Right lobe of liver (tissue), 6 donors: ENCODE measurements around the gene PHF12. TPM values are rescaled to one million over a fixed set of nuclear protein-coding genes. Genes with fewer than 3 reads are reported as not detected.
A peak's percentile ranks its signal among the peaks of the same experiment; 100 is the strongest.

Experiments
- ATAC-seq, 4 donors: fragments of 200-7000 bp; cut with Tn5 transposase; one replicate each; pipeline ENCODE4 v1.9.1; 2020; ENCODE audit warnings: mild to moderate bottlenecking in 4 of 4, moderate library complexity in 4 of 4
- DNase-seq, 3 donors: peaks; one replicate each; pipeline ENCODE4 v3.0.0-alpha.2; 2020
- H3K27ac ChIP-seq, 3 donors: fragments of 200-600 bp; one replicate each; pipeline ENCODE4 v1.8.0; 2022
- H3K27me3 ChIP-seq, 2 donors: fragments of 200-600 bp; one replicate each; pipeline ENCODE4 v1.8.0; 2022
- H3K36me3 ChIP-seq, 4 donors: fragments of 200-600 bp; sonication (generic) in 1 of 4; one replicate each; pipeline versions ENCODE4 v1.5.1 to v1.8.0; 2017 to 2022; ENCODE audit warnings: control low read depth in 1 of 4
- H3K4me1 ChIP-seq, 4 donors: fragments of 200-600 bp; sonication (generic) in 1 of 4; one replicate each; pipeline versions ENCODE4 v1.5.1 to v1.8.0; 2017 to 2022; ENCODE audit warnings: control low read depth in 1 of 4
- H3K4me3 ChIP-seq, 3 donors: fragments of 200-600 bp; one replicate each; pipeline ENCODE4 v1.8.0; 2022
- H3K9me3 ChIP-seq, 4 donors: fragments of 200-600 bp; sonication (generic) in 1 of 4; one replicate each; pipeline versions ENCODE4 v1.5.1 to v1.8.0; 2017 to 2022; ENCODE audit warnings: control low read depth in 1 of 4
- CTCF ChIP-seq, 4 donors: fragments of 200-600 bp in 3 of 4; fragments of 450-650 bp in 1 of 4; IDR thresholded peaks; one replicate each; pipeline versions ENCODE4 v1.5.1 to v1.8.0; 2016 to 2022; ENCODE audit warnings: antibody characterized with exemption in 4 of 4, mild to moderate bottlenecking in 2 of 4
- POLR2A ChIP-seq: fragments of 450-650 bp; IDR thresholded peaks from one replicate; pipeline ENCODE4 v1.6.1; 2017; ENCODE audit warnings: antibody characterized with exemption, mild to moderate bottlenecking
- WGBS: methylation state at CpG from one replicate; pipeline ENCODE4 v1.1.6; 2018; ENCODE audit warnings: low coverage, low lambda C conversion rate; ENCODE audit not compliant: insufficient coverage; ENCODE audit errors: missing lambda C conversion rate; 5-methylcytosine and 5-hydroxymethylcytosine counted together
- intact Hi-C, 2 donors: fragments of 100-400 bp; cut with DNase I; formaldehyde crosslinking; loops; one replicate each; pipeline versions ENCODE4 v1.11.2 to v1.14.1; 2022
- total RNA-seq, 6 experiments: library from RNA; depleted of rRNA in 2 of 6; stranded (reverse); fragments of >200 nt in 2 of 6; fragmentation: NEBNext Ultra II Directional in 3 of 6; extraction: Animal tissue kit (Norgen Biotek cat#: 25700) in 3 of 6; gene quantifications; one replicate each; pipeline versions ENCODE4 v1.1.0 to v1.2.4, GENCODE V29; 2016 to 2023
- donor health status: DM: no; HTN: yes; CAD: no.
- donor health status: DM: no; HTN: no; CAD: no.
- donor health status: DM: no; HTN: no; CAD: no.
- donor health status: DM: no; HTN: yes; CAD: no.
- donor health status: DM: no; HTN: yes; CAD: no.

Gene PHF12
- total RNA-seq, 6 experiments from 2014 or later: 13.0 to 33.1 (median 17.4) TPM

GRCh38 chr17:28956112-28956511, 4.8 kb upstream of the PHF12 start:
- Histone ChIP-seq H3K27ac (no peak overlapping the region), H3K36me3 (no peaks in the 10 kb centered on the region), H3K27me3 (no peaks in the 10 kb centered on the region), H3K9me3 (no peaks in the 10 kb centered on the region), H3K4me3 (no peak overlapping the region), H3K4me1 (peaks cover 0 to 9% (median 0%) of the 10 kb centered on the region in 4 donors)
- intact Hi-C loops: no loop called here
- ATAC-seq (no peak), DNase-seq (no peak)
- 75% methylated on average over 6 of the region's 7 CpGs for WGBS
- no peak for TF ChIP-seq CTCF (IDR thresholded peaks at IDR 0.05)
- TF ChIP-seq POLR2A: no peak

GRCh38 chr17:28955408-28955807, 4.1 kb upstream of the PHF12 start:
- 100% methylated on average over 1 of the region's 5 CpGs for whole genome bisulfite sequencing
- peaks cover 0 to 9% (median 0%) of the 10 kb centered on the region in 4 donors for H3K4me1 ChIP-seq
- intact Hi-C loops: no loop called here
- no peak overlapping the region for H3K4me3 ChIP-seq
- H3K27ac ChIP-seq: no peak overlapping the region
- DNase-seq (no peak), ATAC-seq (no peak)
- H3K27me3 ChIP-seq: no peaks in the 10 kb centered on the region
- H3K9me3 ChIP-seq: no peaks in the 10 kb centered on the region
- TF ChIP-seq POLR2A: no peak
- no peak for TF ChIP-seq CTCF (IDR thresholded peaks at IDR 0.05)
- no peaks in the 10 kb centered on the region for H3K36me3 ChIP-seq

- TF ChIP-seq POLR2A (no peak), CTCF (IDR thresholded peaks at IDR 0.05) (no peak)
- Histone ChIP-seq H3K9me3 (no peaks in the 10 kb centered on the region), H3K36me3 (no peaks in the 10 kb centered on the region), H3K27me3 (no peaks in the 10 kb centered on the region), H3K4me1 (peaks cover 0 to 9% (median 0%) of the 10 kb centered on the region in 4 donors), H3K4me3 (no peak overlapping the region), H3K27ac (no peak overlapping the region)
- intact Hi-C loops: no loop called here
- no peak for ATAC-seq
- DNase-seq: no peak
- WGBS: 53% methylated on average over 2 of the region's 2 CpGs
Measured at GRCh38 chr17:28954886-28955285, 3.6 kb upstream of the PHF12 start.

- Histone ChIP-seq H3K4me1 (peaks cover 0 to 12% (median 2%) of the 10 kb centered on the region in 4 donors), H3K9me3 (no peaks in the 10 kb centered on the region), H3K36me3 (no peaks in the 10 kb centered on the region), H3K27me3 (no peaks in the 10 kb centered on the region), H3K27ac (no peak overlapping the region), H3K4me3 (no peak overlapping the region)
- ATAC-seq (no peak), DNase-seq (peak in 2 of 3 donors; percentile 32 to 64)
- intact Hi-C loops: no loop called here
- TF ChIP-seq POLR2A: no peak
- TF ChIP-seq CTCF (IDR thresholded peaks at IDR 0.05): peak; percentile 70 to 83 (median 80)
- 13% methylated on average over 4 of the region's 5 CpGs for WGBS
Measured at GRCh38 chr17:28953444-28954118, 2.3 kb upstream of the PHF12 start.
